Liver (tissue), 9 donors: Measurements from ENCODE around the gene SYCE3. TPM values are rescaled to one million over a fixed set of nuclear protein-coding genes. Genes with fewer than 3 reads are reported as not detected.

ENCODE experiments used
- DNase-seq: peaks from one replicate; pipeline ENCODE4 v3.0.0-alpha.2; 2017; ENCODE audit warnings: low spot score
- H3K27ac ChIP-seq, 2 donors: one replicate each; pipeline ENCODE4 v1.7.0; 2013; ENCODE audit warnings: inconsistent platforms in 2 of 2, low read length in 2 of 2, control low read depth in 1 of 2, low read depth in 1 of 2, mild to moderate bottlenecking in 1 of 2
- H3K27me3 ChIP-seq, 4 donors: one replicate each; pipeline versions ENCODE4 v1.6.1 to v1.7.0; 2013; ENCODE audit warnings: low read length in 3 of 4, inconsistent platforms in 1 of 4, mild to moderate bottlenecking in 1 of 4, moderate library complexity in 1 of 4; ENCODE audit not compliant: control insufficient read depth in 4 of 4, insufficient read depth in 4 of 4
- H3K36me3 ChIP-seq, 4 donors: one replicate each; pipeline versions ENCODE4 v1.6.1 to v1.7.0; 2013; ENCODE audit warnings: low read length in 3 of 4, mild to moderate bottlenecking in 3 of 4, low read depth in 1 of 4, moderate library complexity in 1 of 4; ENCODE audit not compliant: control insufficient read depth in 4 of 4, insufficient read depth in 3 of 4
- H3K4me1 ChIP-seq, 4 donors: one replicate each; pipeline versions ENCODE4 v1.6.1 to v1.7.0; 2013; ENCODE audit warnings: low read length in 3 of 4, mild to moderate bottlenecking in 3 of 4, moderate library complexity in 1 of 4; ENCODE audit not compliant: control insufficient read depth in 4 of 4, insufficient read depth in 4 of 4
- H3K4me3 ChIP-seq, 3 donors: one replicate each; pipeline versions ENCODE4 v1.6.1 to v1.7.0; 2013; ENCODE audit warnings: low read length in 3 of 3, control low read depth in 1 of 3, low read depth in 1 of 3, mild to moderate bottlenecking in 1 of 3
- H3K9ac ChIP-seq, 2 donors: one replicate each; pipeline ENCODE4 v1.7.0; 2013; ENCODE audit warnings: low read length in 2 of 2, mild to moderate bottlenecking in 2 of 2, moderate library complexity in 2 of 2, control low read depth in 1 of 2, low read depth in 1 of 2
- H3K9me3 ChIP-seq, 4 donors: one replicate each; pipeline versions ENCODE4 v1.6.1 to v1.7.0; 2013; ENCODE audit warnings: low read length in 3 of 4; ENCODE audit not compliant: control insufficient read depth in 4 of 4
- ATF3 ChIP-seq: IDR thresholded peaks from 2 replicates; pipeline ENCODE4 v1.6.1; 2016; ENCODE audit warnings: antibody characterized with exemption
- CTCF ChIP-seq: fragments of 150-350 bp; IDR thresholded peaks from 2 replicates; pipeline ENCODE4 v1.5.1; 2017; ENCODE audit warnings: improper control_type of control experiment, low read depth, low read length; ENCODE audit not compliant: missing input control
- EGR1 ChIP-seq, 2 donors: IDR thresholded peaks; 2 replicates each; pipeline ENCODE4 v1.6.1; 2016 to 2018; ENCODE audit warnings: antibody characterized with exemption in 2 of 2, low read depth in 2 of 2
- FOXA2 ChIP-seq: IDR thresholded peaks from 2 replicates; pipeline ENCODE4 v1.6.1; 2016; ENCODE audit warnings: antibody characterized with exemption
- HNF4A ChIP-seq, 2 donors: conservative IDR thresholded peaks; 2 replicates each; pipeline ENCODE4 v1.6.1; 2016; ENCODE audit warnings: antibody characterized with exemption in 2 of 2, mild to moderate bottlenecking in 2 of 2
- JUND ChIP-seq, 2 donors: IDR thresholded peaks; 2 replicates each; pipeline ENCODE4 v1.6.1; 2016; ENCODE audit warnings: antibody characterized with exemption in 2 of 2
- MAX ChIP-seq: IDR thresholded peaks from 2 replicates; pipeline ENCODE4 v1.6.1; 2016; ENCODE audit warnings: antibody characterized with exemption
- NR2F2 ChIP-seq: IDR thresholded peaks from 2 replicates; pipeline ENCODE4 v1.6.1; 2016; ENCODE audit warnings: antibody characterized with exemption
- REST ChIP-seq: IDR thresholded peaks from 2 replicates; pipeline ENCODE4 v1.6.1; 2016; ENCODE audit warnings: antibody characterized with exemption, mild to moderate bottlenecking
- RXRA ChIP-seq, 2 donors: IDR thresholded peaks; 2 replicates each; pipeline ENCODE4 v1.6.1; 2017 to 2018; ENCODE audit warnings: antibody characterized with exemption in 2 of 2, mild to moderate bottlenecking in 1 of 2
- YY1 ChIP-seq: IDR thresholded peaks from 2 replicates; pipeline ENCODE4 v1.6.1; 2016; ENCODE audit warnings: antibody characterized with exemption, mild to moderate bottlenecking
- WGBS: extraction: QIAGEN DNeasy Blood & Tissue Kit; methylation state at CpG from one replicate; pipeline ENCODE4 v1.1.7; 2013; 5-methylcytosine and 5-hydroxymethylcytosine counted together
- polyA plus RNA-seq, 2 donors: library from polyadenylated mRNA; stranded (reverse) in 1 of 2; unstranded in 1 of 2; fragments of 200-250 nt in 1 of 2; fragments of >200 nt in 1 of 2; fragmentation: Nextera tagmentation in 1 of 2; extraction: Ambion mirVana in 1 of 2; gene quantifications; one replicate each; pipeline versions ENCODE4 v1.2.1 to v1.2.3, GENCODE V29; 2013 to 2015
- total RNA-seq, 2 donors: library from RNA; depleted of rRNA; stranded (reverse); fragments of >200 nt; gene quantifications; one replicate each; pipeline ENCODE4 v1.2.3, GENCODE V29; 2014
- donor health status: healthy.
- donor health status: healthy.
- donor health status: healthy.
- donor health status: healthy.
- donor health status: healthy.

Gene SYCE3
- total and polyA plus RNA-seq, 4 donors = 0.45 to 2.2 TPM; not detected in 2

- H3K27me3 ChIP-seq = no peaks in the 10 kb centered on the region
- no peaks in the 10 kb centered on the region for H3K9me3 ChIP-seq
- DNase-seq = no peak
- WGBS = 92% methylated on average over 20 of the region's 20 CpGs
- H3K36me3 ChIP-seq = peaks cover 2 to 44% (median 11%) of the 10 kb centered on the region in 4 donors
- H3K4me3 ChIP-seq = no peak overlapping the region
- H3K9ac ChIP-seq = no peak overlapping the region
- no peak overlapping the region for H3K27ac ChIP-seq
- H3K4me1 ChIP-seq = no peaks in the 10 kb centered on the region
- no peak for TF ChIP-seq MAX
- TF ChIP-seq EGR1 (IDR thresholded peaks at IDR 0.05; ENCODE audit: low read depth in 2 of 2) = no peak
- no peak for TF ChIP-seq ATF3
- no peak for TF ChIP-seq JUND (IDR thresholded peaks at IDR 0.05)
- TF ChIP-seq RXRA (IDR thresholded peaks at IDR 0.05) = no peak
- TF ChIP-seq CTCF = no peak
- TF ChIP-seq FOXA2 = no peak
- TF ChIP-seq NR2F2 = no peak
- no peak for TF ChIP-seq REST
Observed at GRCh38 chr22:50517495-50518260, 45.0 kb downstream of the SYCE3 start.

GRCh38 chr22:50516891-50517290 lies 45.8 kb downstream of the SYCE3 start:
- Histone ChIP-seq H3K36me3 (peaks cover 2 to 37% (median 9%) of the 10 kb centered on the region in 4 donors), H3K27ac (no peak overlapping the region), H3K4me3 (no peak overlapping the region), H3K27me3 (no peaks in the 10 kb centered on the region), H3K9me3 (no peaks in the 10 kb centered on the region), H3K4me1 (no peaks in the 10 kb centered on the region), H3K9ac (no peak overlapping the region)
- TF ChIP-seq HNF4A (conservative IDR thresholded peaks at IDR 0.05) (no peak), REST (no peak), YY1 (no peak)
- no peak for DNase-seq
- WGBS = 88% methylated on average over 16 of the region's 16 CpGs
